ENCODE results near the gene SSNA1.

- TF ChIP-seq EP300 (IDR thresholded peaks at IDR 0.05), result no peak
- TF ChIP-seq CTCF (IDR thresholded peaks at IDR 0.05), result no peak
Measured at GRCh38 chr9:137224830-137225694, 36.6 kb downstream of the SSNA1 start, which contains the start of gene CYSRT1.

Data from ovary (tissue), 3 donors.